Transverse colon (tissue), 4 donors: ENCODE data around the gene L3MBTL4.

Source experiments
- POLR2AphosphoS5 ChIP-seq, 3 donors: sonication (generic); formaldehyde crosslinking; IDR thresholded peaks; one replicate each; pipeline ENCODE4 v1.6.1; 2016; ENCODE audit warnings: antibody characterized with exemption in 3 of 3
- TF ChIP-seq, protein P1 (sequence below), 5 experiments: fragments of 200-600 bp in 3 of 5; fragments of 450-650 bp in 2 of 5; sonication (generic) in 3 of 5; IDR thresholded peaks; 1 replicate in 2 of 5; 2 replicates in 3 of 5; pipeline ENCODE4 v1.5.1; 2016 to 2017; ENCODE audit warnings: antibody characterized with exemption in 5 of 5, inconsistent platforms in 3 of 5, mild to moderate bottlenecking in 2 of 5, moderate library complexity in 1 of 5

DNA sequence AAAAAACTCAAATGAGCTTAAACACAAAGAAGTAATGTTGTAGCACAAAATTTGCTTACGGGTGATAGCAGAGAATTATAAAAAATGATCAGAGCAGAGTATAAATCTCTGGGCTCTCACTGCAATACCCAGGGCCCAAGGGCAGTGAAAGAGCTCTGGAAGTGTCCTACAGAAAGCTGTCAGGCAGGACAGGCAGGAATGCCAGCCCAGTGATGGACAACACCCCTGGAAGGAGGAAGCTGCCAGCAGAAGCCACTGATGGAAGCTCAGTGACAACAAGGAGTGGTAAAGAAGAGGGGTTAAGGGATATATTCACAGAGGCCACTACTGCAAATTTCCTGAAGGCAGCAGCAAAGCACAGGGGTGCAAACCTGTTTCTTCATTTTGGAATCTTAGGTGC lies 214.9 kb downstream of the L3MBTL4 start:
- no peak for TF ChIP-seq POLR2AphosphoS5 (IDR thresholded peaks at IDR 0.05)
- TF ChIP-seq, protein P1, sequence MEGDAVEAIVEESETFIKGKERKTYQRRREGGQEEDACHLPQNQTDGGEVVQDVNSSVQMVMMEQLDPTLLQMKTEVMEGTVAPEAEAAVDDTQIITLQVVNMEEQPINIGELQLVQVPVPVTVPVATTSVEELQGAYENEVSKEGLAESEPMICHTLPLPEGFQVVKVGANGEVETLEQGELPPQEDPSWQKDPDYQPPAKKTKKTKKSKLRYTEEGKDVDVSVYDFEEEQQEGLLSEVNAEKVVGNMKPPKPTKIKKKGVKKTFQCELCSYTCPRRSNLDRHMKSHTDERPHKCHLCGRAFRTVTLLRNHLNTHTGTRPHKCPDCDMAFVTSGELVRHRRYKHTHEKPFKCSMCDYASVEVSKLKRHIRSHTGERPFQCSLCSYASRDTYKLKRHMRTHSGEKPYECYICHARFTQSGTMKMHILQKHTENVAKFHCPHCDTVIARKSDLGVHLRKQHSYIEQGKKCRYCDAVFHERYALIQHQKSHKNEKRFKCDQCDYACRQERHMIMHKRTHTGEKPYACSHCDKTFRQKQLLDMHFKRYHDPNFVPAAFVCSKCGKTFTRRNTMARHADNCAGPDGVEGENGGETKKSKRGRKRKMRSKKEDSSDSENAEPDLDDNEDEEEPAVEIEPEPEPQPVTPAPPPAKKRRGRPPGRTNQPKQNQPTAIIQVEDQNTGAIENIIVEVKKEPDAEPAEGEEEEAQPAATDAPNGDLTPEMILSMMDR (IDR thresholded peaks at IDR 0.05): no peak
